Esophagus squamous epithelium (tissue), 5 donors: ENCODE results near the gene ABCC5. TPM values are rescaled to one million over a fixed set of nuclear protein-coding genes. Genes with fewer than 3 reads are reported as not detected.
A peak's percentile ranks its signal among the peaks of the same experiment; 100 is the strongest.

Source experiments
- DNase-seq: peaks from one replicate; lab custom pipeline; 2025; lab: John Stamatoyannopoulos, UW
- H3K27ac ChIP-seq, 4 donors: fragments of 200-600 bp; sonication (generic); one replicate each; pipeline ENCODE4 v1.5.1; 2016 to 2019; ENCODE audit warnings: mild to moderate bottlenecking in 1 of 4
- H3K27me3 ChIP-seq, 4 donors: fragments of 200-600 bp; sonication (generic); 1 replicate in 3 of 4; 2 replicates in 1 of 4; pipeline versions ENCODE4 v1.5.1 to v1.6.0; 2017 to 2021; ENCODE audit warnings: antibody characterized with exemption in 1 of 4
- H3K36me3 ChIP-seq, 3 donors: fragments of 200-600 bp; sonication (generic); one replicate each; pipeline ENCODE4 v1.5.1; 2016 to 2019
- H3K4me1 ChIP-seq, 3 donors: fragments of 200-600 bp; sonication (generic); one replicate each; pipeline ENCODE4 v1.5.1; 2017 to 2019
- H3K4me3 ChIP-seq, 4 donors: fragments of 200-600 bp; sonication (generic); 1 replicate in 3 of 4; 2 replicates in 1 of 4; pipeline ENCODE4 v1.5.1; 2016 to 2019; ENCODE audit warnings: mild to moderate bottlenecking in 2 of 4, moderate library complexity in 1 of 4
- H3K9me3 ChIP-seq, 3 donors: fragments of 200-600 bp; sonication (generic); one replicate each; pipeline ENCODE4 v1.5.1; 2016 to 2019
- POLR2A ChIP-seq, 4 donors: fragments of 450-650 bp; IDR thresholded peaks; one replicate each; pipeline ENCODE4 v1.6.1; 2017; ENCODE audit warnings: antibody characterized with exemption in 4 of 4, mild to moderate bottlenecking in 4 of 4, moderate library complexity in 3 of 4
- WGBS, 2 donors: methylation state at CpG; one replicate each; pipeline ENCODE4 v1.1.5; 2018; 5-methylcytosine and 5-hydroxymethylcytosine counted together
- intact Hi-C: fragments of 100-400 bp; cut with DNase I; formaldehyde crosslinking; loops from one replicate; pipeline ENCODE4 v1.15.0; 2022
- total RNA-seq, 4 donors: library from RNA; depleted of rRNA; stranded (reverse); fragments of >200 nt; gene quantifications; one replicate each; pipeline ENCODE4 v1.1.0, GENCODE V29; 2016
- TF ChIP-seq, protein P1 (sequence below), 6 experiments: fragments of 450-650 bp in 4 of 6; fragments of 200-600 bp in 2 of 6; sonication (generic) in 2 of 6; IDR thresholded peaks; one replicate each; pipeline ENCODE4 v1.5.1; 2016 to 2019; ENCODE audit warnings: antibody characterized with exemption in 6 of 6, mild to moderate bottlenecking in 4 of 6, moderate library complexity in 4 of 6
- donor health status: DM: yes; HTN: yes; CAD: no.

Gene ABCC5
- total RNA-seq, 4 donors from 2014 or later = 34.3 to 50.2 (median 40.4) TPM

DNA sequence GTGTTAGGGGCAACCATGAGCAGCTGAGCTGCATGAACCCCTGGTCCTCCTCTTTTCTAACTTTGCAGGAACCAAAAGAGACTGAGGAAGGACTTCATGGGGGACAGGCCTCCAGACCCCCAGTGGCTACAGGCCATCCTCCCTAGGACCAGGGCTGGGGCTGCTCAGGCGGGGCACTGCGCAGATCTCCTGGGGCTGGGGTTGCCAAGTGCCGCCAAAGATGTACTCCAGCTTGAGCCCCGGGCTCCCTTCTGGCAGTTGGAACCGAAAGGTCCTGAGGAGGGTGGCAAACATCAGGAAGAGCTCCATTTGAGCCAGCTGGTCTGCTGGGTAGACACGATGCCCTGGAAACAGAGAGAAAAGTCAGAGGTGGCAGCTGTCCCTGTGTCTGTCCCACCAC lies 121.9 kb downstream of the ABCC5 start:
- Histone ChIP-seq H3K9me3 (no peaks in the 10 kb centered on the region), H3K27ac (no peak overlapping the region), H3K27me3 (peaks cover 0 to 20% (median 0%) of the 10 kb centered on the region in 4 donors), H3K4me3 (no peak overlapping the region), H3K4me1 (peaks cover 0 to 32% (median 0%) of the 10 kb centered on the region in 3 donors), H3K36me3 (no peaks in the 10 kb centered on the region)
- intact Hi-C loops = loop anchor here (5.0 to 10.0 kb wide), 2 partner anchors 122 to 389 kb away; partner anchors contain the start of gene ABCC5
- TF ChIP-seq POLR2A (IDR thresholded peaks at IDR 0.05) = no peak
- TF ChIP-seq, protein P1, sequence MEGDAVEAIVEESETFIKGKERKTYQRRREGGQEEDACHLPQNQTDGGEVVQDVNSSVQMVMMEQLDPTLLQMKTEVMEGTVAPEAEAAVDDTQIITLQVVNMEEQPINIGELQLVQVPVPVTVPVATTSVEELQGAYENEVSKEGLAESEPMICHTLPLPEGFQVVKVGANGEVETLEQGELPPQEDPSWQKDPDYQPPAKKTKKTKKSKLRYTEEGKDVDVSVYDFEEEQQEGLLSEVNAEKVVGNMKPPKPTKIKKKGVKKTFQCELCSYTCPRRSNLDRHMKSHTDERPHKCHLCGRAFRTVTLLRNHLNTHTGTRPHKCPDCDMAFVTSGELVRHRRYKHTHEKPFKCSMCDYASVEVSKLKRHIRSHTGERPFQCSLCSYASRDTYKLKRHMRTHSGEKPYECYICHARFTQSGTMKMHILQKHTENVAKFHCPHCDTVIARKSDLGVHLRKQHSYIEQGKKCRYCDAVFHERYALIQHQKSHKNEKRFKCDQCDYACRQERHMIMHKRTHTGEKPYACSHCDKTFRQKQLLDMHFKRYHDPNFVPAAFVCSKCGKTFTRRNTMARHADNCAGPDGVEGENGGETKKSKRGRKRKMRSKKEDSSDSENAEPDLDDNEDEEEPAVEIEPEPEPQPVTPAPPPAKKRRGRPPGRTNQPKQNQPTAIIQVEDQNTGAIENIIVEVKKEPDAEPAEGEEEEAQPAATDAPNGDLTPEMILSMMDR (IDR thresholded peaks at IDR 0.05) = no peak
- DNase-seq = no peak
- WGBS, 2 donors = 79 to 80% methylated on average over 2 of the region's 6 CpGs

DNA sequence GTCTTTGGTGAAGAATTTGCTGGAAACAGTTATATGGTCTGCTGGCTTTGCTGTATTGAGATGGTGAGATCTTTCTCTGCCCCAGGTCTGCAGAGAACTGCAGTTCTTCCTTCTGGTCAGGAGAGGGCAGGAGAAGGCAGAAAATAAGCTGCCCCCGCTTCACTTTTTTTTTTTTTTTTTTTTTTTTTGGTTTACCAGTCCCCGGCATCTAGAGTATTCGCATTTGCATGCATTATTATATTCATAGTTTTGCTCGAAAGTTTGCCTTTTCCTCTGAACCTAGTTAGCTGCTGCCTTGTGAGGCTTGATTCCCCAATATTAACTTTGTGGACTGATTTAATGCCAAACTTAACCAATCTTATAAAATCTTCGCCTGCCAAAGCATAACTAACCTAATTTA lies 122.4 kb downstream of the ABCC5 start:
- H3K4me3 ChIP-seq = no peak overlapping the region
- intact Hi-C loops = loop anchor here (5.0 to 10.0 kb wide), 2 partner anchors 122 to 390 kb away; partner anchors contain the start of gene ABCC5
- H3K36me3 ChIP-seq = no peaks in the 10 kb centered on the region
- H3K9me3 ChIP-seq = no peaks in the 10 kb centered on the region
- peaks cover 0 to 32% (median 0%) of the 10 kb centered on the region in 3 donors for H3K4me1 ChIP-seq
- WGBS, 2 donors = 18 to 19% methylated on average over 5 of the region's 5 CpGs
- H3K27me3 ChIP-seq = peaks cover 0 to 20% (median 0%) of the 10 kb centered on the region in 4 donors
- no peak overlapping the region for H3K27ac ChIP-seq
- TF ChIP-seq POLR2A (IDR thresholded peaks at IDR 0.05) = no peak
- TF ChIP-seq, protein P1 (IDR thresholded peaks at IDR 0.05) = peak; percentile 68 to 80 (median 76)
- no peak for DNase-seq

DNA sequence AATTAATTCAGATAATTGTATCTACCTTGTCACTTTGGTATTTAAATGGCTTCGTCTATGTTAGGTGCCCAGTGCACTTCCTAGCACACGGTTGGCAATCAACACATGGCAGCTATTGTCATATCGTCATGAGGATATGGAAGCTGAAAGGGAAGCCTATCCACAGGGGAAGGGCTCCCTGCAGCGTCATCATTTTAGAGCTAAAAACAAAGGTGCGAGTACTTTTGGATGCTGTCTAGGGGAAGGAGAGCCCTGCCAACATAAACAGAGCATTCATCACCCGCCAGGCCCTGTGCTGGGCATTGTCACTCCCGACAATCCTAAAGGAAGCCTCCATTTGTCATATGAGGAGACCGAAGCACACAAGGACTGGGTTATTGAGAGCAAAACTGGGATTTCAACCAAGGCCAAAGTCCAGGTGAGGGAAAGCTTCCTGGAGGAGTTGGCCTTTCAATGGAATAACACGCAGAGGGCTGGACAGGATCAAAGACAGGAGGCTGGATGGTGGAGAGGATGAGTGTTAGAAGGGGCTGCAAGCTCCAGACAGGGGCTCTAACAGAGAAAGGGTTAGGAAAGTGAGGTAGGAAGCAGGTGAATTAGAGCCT lies 125.0 kb downstream of the ABCC5 start:
- Histone ChIP-seq H3K27me3 (peaks cover 0 to 8% (median 0%) of the 10 kb centered on the region in 4 donors), H3K27ac (no peak overlapping the region), H3K4me1 (peaks cover 0 to 32% (median 0%) of the 10 kb centered on the region in 3 donors), H3K4me3 (no peak overlapping the region), H3K9me3 (no peaks in the 10 kb centered on the region), H3K36me3 (no peaks in the 10 kb centered on the region)
- no peak for DNase-seq
- 41 to 48% methylated on average over 8 to 9 of the region's 9 CpGs for WGBS, 2 donors
- intact Hi-C loops = loop anchor here (10.0 kb wide), 1 partner anchor 392 kb away; no protein-coding TSS in a partner anchor
- TF ChIP-seq POLR2A (IDR thresholded peaks at IDR 0.05) = no peak
- TF ChIP-seq, protein P1 (IDR thresholded peaks at IDR 0.05) = no peak

DNA sequence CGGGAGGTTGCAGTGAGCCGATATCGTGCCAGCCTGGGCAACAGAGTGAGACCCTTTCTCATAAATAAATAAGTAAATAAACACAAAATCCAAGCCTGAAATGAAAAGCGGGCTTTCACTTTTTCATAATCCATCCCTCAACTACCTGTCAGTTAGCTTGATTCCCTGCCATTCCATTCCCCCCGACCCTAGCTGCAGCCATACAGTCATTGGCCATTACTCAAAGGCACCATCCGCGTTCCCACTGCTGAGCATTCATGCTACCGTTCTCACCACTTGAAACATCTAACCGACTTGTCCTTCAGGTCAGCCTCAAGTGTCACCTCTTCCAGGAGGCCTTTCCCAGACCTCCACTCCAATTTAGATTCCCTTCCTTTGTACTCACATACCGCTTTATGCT lies 131.9 kb downstream of the ABCC5 start:
- no peak overlapping the region for H3K27ac ChIP-seq
- no peak overlapping the region for H3K4me3 ChIP-seq
- no peaks in the 10 kb centered on the region for H3K27me3 ChIP-seq
- DNase-seq = no peak
- H3K4me1 ChIP-seq = peaks cover 9 to 37% (median 22%) of the 10 kb centered on the region in 3 donors
- intact Hi-C loops = no loop called here
- H3K9me3 ChIP-seq = no peaks in the 10 kb centered on the region
- WGBS, 2 donors = 92 to 93% methylated on average over 10 of the region's 10 CpGs
- TF ChIP-seq, protein P1 (IDR thresholded peaks at IDR 0.05) = no peak
- TF ChIP-seq POLR2A (IDR thresholded peaks at IDR 0.05) = no peak
- peaks cover 0 to 4% (median 0%) of the 10 kb centered on the region in 3 donors for H3K36me3 ChIP-seq
